HuH-7 (cell line): ENCODE measurements around the gene MAT2A.

Source experiments
- DNase-seq: peaks from one replicate; pipeline ENCODE4 v3.0.0; 2011; ENCODE audit warnings: low spot score

The MAT2A gene

GRCh38 chr2:85538507-85539360 is at the start of gene MAT2A:
TSS of gene MAT2A (plus strand) at chr2:85539168. CDS start at chr2:85539288, 120 bp downstream.
- DNase-seq, result peak; percentile 90

GRCh38 chr2:85490861-85491755 is 47.9 kb upstream of the MAT2A start:
- no peak for DNase-seq

GRCh38 chr2:85496436-85496835 is 42.5 kb upstream of the MAT2A start:
- no peak for DNase-seq

- no peak for DNase-seq
Observed at GRCh38 chr2:85497944-85498630, 40.9 kb upstream of the MAT2A start.

- DNase-seq, result no peak
Observed at GRCh38 chr2:85501248-85501647, 37.7 kb upstream of the MAT2A start.

GRCh38 chr2:85502720-85503119 is 36.2 kb upstream of the MAT2A start:
- no peak for DNase-seq

GRCh38 chr2:85503168-85503850 is 35.7 kb upstream of the MAT2A start:
- DNase-seq, result no peak

GRCh38 chr2:85503851-85504777 is 34.9 kb upstream of the MAT2A start:
- DNase-seq, result no peak

- no peak for DNase-seq
Observed at GRCh38 chr2:85504778-85505261, 34.1 kb upstream of the MAT2A start.

- no peak for DNase-seq
Observed at GRCh38 chr2:85505551-85506238, 33.3 kb upstream of the MAT2A start.

- DNase-seq, result no peak
Observed at GRCh38 chr2:85506768-85507181, 32.2 kb upstream of the MAT2A start.

GRCh38 chr2:85511008-85511811 is 27.8 kb upstream of the MAT2A start:
- DNase-seq, result no peak

GRCh38 chr2:85514323-85514722 is 24.6 kb upstream of the MAT2A start:
- DNase-seq, result no peak

- DNase-seq, result peak; percentile 45
Observed at GRCh38 chr2:85516653-85517389, 22.1 kb upstream of the MAT2A start.

- no peak for DNase-seq
Observed at GRCh38 chr2:85522090-85522647, 16.8 kb upstream of the MAT2A start.

GRCh38 chr2:85523062-85523902 is 15.7 kb upstream of the MAT2A start:
- no peak for DNase-seq

- DNase-seq, result no peak
Observed at GRCh38 chr2:85523903-85524335, 15.0 kb upstream of the MAT2A start.
